Astrocyte (in vitro differentiated cells and primary cell): Measurements from ENCODE around the gene UGT1A3. TPM values are rescaled to one million over a fixed set of nuclear protein-coding genes. Genes with fewer than 3 reads are reported as not detected.

ENCODE experiments used
- DNase-seq: peaks from one replicate; pipeline ENCODE4 v3.0.0-alpha.2; 2010; ENCODE audit warnings: low read depth
- FAIRE-seq: peaks from 2 replicates; lab custom pipeline; 2011; peaks lifted over from hg19 to GRCh38; lab: Jason Lieb, UNC
- H2AFZ ChIP-seq: 2 replicates; pipeline ENCODE4 v1.6.0; 2012; ENCODE audit warnings: low read depth, low read length, inconsistent platforms
- H3K27ac ChIP-seq: 2 replicates; pipeline ENCODE4 v1.5.1; 2011; ENCODE audit warnings: low read depth, low read length, inconsistent platforms
- H3K27me3 ChIP-seq: 2 replicates; pipeline ENCODE4 v1.6.0; 2011; ENCODE audit warnings: low read length, inconsistent platforms; ENCODE audit not compliant: insufficient read depth
- H3K36me3 ChIP-seq: 2 replicates; pipeline ENCODE4 v1.5.1; 2011; ENCODE audit warnings: low read length, inconsistent platforms; ENCODE audit not compliant: insufficient read depth
- H3K4me1 ChIP-seq: 2 replicates; pipeline ENCODE4 v1.5.1; 2011; ENCODE audit warnings: low read length, inconsistent platforms; ENCODE audit not compliant: insufficient read depth
- H3K4me2 ChIP-seq: 2 replicates; pipeline ENCODE4 v1.6.0; 2012; ENCODE audit warnings: low read length, inconsistent platforms
- H3K4me3 ChIP-seq: 2 replicates; pipeline ENCODE4 v1.5.1; 2011; ENCODE audit warnings: low read depth, mild to moderate bottlenecking, low read length, inconsistent platforms; ENCODE audit not compliant: insufficient read depth
- H3K79me2 ChIP-seq: 2 replicates; pipeline ENCODE4 v1.6.0; 2012; ENCODE audit warnings: mild to moderate bottlenecking, low read length, inconsistent platforms; ENCODE audit not compliant: insufficient read depth
- H3K9ac ChIP-seq: 2 replicates; pipeline ENCODE4 v1.6.0; 2012; ENCODE audit warnings: mild to moderate bottlenecking, low read length, inconsistent platforms
- H3K9me3 ChIP-seq: 2 replicates; pipeline ENCODE4 v1.5.1; 2012; ENCODE audit warnings: low read depth, mild to moderate bottlenecking, low read length, inconsistent platforms; ENCODE audit not compliant: insufficient read depth
- H4K20me1 ChIP-seq: 2 replicates; pipeline ENCODE4 v1.6.0; 2012; ENCODE audit warnings: low read length, inconsistent platforms; ENCODE audit not compliant: insufficient read depth
- H3K27ac Mint-ChIP-seq: one replicate; pipeline ENCODE4 v1.8.0; 2021; ENCODE audit warnings: mild to moderate bottlenecking, mixed read lengths; ENCODE audit not compliant: unreplicated experiment
- H3K27me3 Mint-ChIP-seq: one replicate; pipeline ENCODE4 v1.8.0; 2021; ENCODE audit warnings: low read depth, mixed read lengths; ENCODE audit not compliant: unreplicated experiment
- H3K36me3 Mint-ChIP-seq: one replicate; pipeline ENCODE4 v1.8.0; 2021; ENCODE audit warnings: low read depth, mixed read lengths; ENCODE audit not compliant: unreplicated experiment
- H3K4me1 Mint-ChIP-seq: one replicate; pipeline ENCODE4 v1.8.0; 2021; ENCODE audit warnings: low read depth, mixed read lengths; ENCODE audit not compliant: unreplicated experiment
- H3K4me3 Mint-ChIP-seq: one replicate; pipeline ENCODE4 v1.8.0; 2021; ENCODE audit warnings: mild to moderate bottlenecking, moderate library complexity, mixed read lengths; ENCODE audit not compliant: unreplicated experiment
- H3K9me3 Mint-ChIP-seq: one replicate; pipeline ENCODE4 v1.8.0; 2021; ENCODE audit warnings: mild to moderate bottlenecking, mixed read lengths; ENCODE audit not compliant: unreplicated experiment
- CTCF ChIP-seq: IDR thresholded peaks from 2 replicates; pipeline ENCODE4 v1.5.1; 2011; ENCODE audit warnings: low read depth, mild to moderate bottlenecking, inconsistent platforms, low read length, moderate library complexity; ENCODE audit not compliant: insufficient read depth
- EZH2 ChIP-seq: IDR thresholded peaks from 2 replicates; pipeline ENCODE4 v1.6.1; 2012; ENCODE audit warnings: mild to moderate bottlenecking, low read length, inconsistent platforms; ENCODE audit not compliant: insufficient read depth
- total RNA-seq: library from RNA; stranded (reverse); gene quantifications from 2 replicates; pipeline ENCODE4 v1.2.1, GENCODE V29; 2021

Gene UGT1A3
- total RNA-seq, 1 donor from 2014 or later = not detected

GRCh38 chr2:233822101-233822771 lies 93.4 kb downstream of the UGT1A3 start:
- Histone ChIP-seq H3K27me3 (no peaks in the 10 kb centered on the region), H3K4me3 (no peak overlapping the region), H3K27ac (no peak overlapping the region), H3K79me2 (no peaks in the 10 kb centered on the region), H3K4me1 (no peaks in the 10 kb centered on the region), H4K20me1 (no peaks in the 10 kb centered on the region), H3K36me3 (no peaks in the 10 kb centered on the region), H3K9me3 (no peaks in the 10 kb centered on the region), H3K4me2 (no peak overlapping the region), H2AFZ (no peak overlapping the region), H3K9ac (no peak overlapping the region)
- Mint-ChIP-seq H3K27me3 (peaks cover 20% of the 10 kb centered on the region), H3K27ac (no peak overlapping the region), H3K9me3 (no peaks in the 10 kb centered on the region), H3K4me3 (no peak overlapping the region), H3K4me1 (no peaks in the 10 kb centered on the region), H3K36me3 (no peaks in the 10 kb centered on the region)
- FAIRE-seq = no peak
- DNase-seq = no peak
- no peak for TF ChIP-seq EZH2
- TF ChIP-seq CTCF = no peak

Other genes with a start within 250 kb of the UGT1A3 start
- 23.6 and 25.4 TPM in 2 replicates for gene USP40, start 162.3 kb upstream of the UGT1A3 start, total RNA-seq
- gene UGT1A8, start 111.4 kb upstream of the UGT1A3 start, total RNA-seq = not detected in 2 replicates
- gene UGT1A10, start 92.6 kb upstream of the UGT1A3 start, total RNA-seq = not detected in 2 replicates
- gene UGT1A9, start 57.1 kb upstream of the UGT1A3 start, total RNA-seq = not detected in 2 replicates
- not detected in 2 replicates for gene UGT1A7, start 47.1 kb upstream of the UGT1A3 start, total RNA-seq
- gene UGT1A6, start 36.2 kb upstream of the UGT1A3 start, total RNA-seq = not detected in 2 replicates
- not detected in 2 replicates for gene UGT1A5, start 16.1 kb upstream of the UGT1A3 start, total RNA-seq
- gene UGT1A4, start 10.3 kb upstream of the UGT1A3 start, total RNA-seq = not detected in 2 replicates
- not detected in 2 replicates for gene UGT1A1, start 31.2 kb downstream of the UGT1A3 start, total RNA-seq
- not detected in 2 replicates for gene MROH2A, start 49.3 kb downstream of the UGT1A3 start, total RNA-seq
- gene HJURP, start 125.5 kb downstream of the UGT1A3 start, total RNA-seq = 2.7 and 5.9 TPM in 2 replicates
- gene TRPM8, start 188.3 kb downstream of the UGT1A3 start, total RNA-seq = 0.31 and 0.95 TPM in 2 replicates